ENCODE results near the gene MCM9.
"Not testable (repeated sequence)": the region's sequence is repeated elsewhere in the genome, so short reads cannot be mapped to it uniquely, and the experiment has no call there.

MCM9 gene

GRCh38 chr6:118799826-118800225 lies 135.1 kb downstream of the MCM9 start:
- no peak for DNase-seq (ENCODE audit: low spot score)

GRCh38 chr6:118796548-118796947 lies 138.4 kb downstream of the MCM9 start:
- not testable (repeated sequence) for DNase-seq (ENCODE audit: low spot score)

GRCh38 chr6:118791499-118791898 lies 143.5 kb downstream of the MCM9 start:
- DNase-seq (ENCODE audit: low spot score): no peak

GRCh38 chr6:118789954-118790353 lies 145.0 kb downstream of the MCM9 start:
- DNase-seq (ENCODE audit: low spot score): no peak

GRCh38 chr6:118789419-118789818 lies 145.5 kb downstream of the MCM9 start:
- DNase-seq (ENCODE audit: low spot score): no peak

GRCh38 chr6:118788702-118789101 lies 146.3 kb downstream of the MCM9 start:
- no peak for DNase-seq (ENCODE audit: low spot score)

- DNase-seq (ENCODE audit: low spot score): peak; percentile 12
These were observed 147.1 kb downstream of the MCM9 start for GRCh38 chr6:118787724-118788423.

GRCh38 chr6:118786596-118787453 lies 148.1 kb downstream of the MCM9 start:
- DNase-seq (ENCODE audit: low spot score): no peak

- DNase-seq (ENCODE audit: low spot score): no peak
These were observed 149.4 kb downstream of the MCM9 start for GRCh38 chr6:118785601-118786000.

GRCh38 chr6:118784641-118785164 lies 150.3 kb downstream of the MCM9 start:
- no peak for DNase-seq (ENCODE audit: low spot score)

GRCh38 chr6:118783931-118784550 lies 150.9 kb downstream of the MCM9 start:
- no peak for DNase-seq (ENCODE audit: low spot score)

- DNase-seq (ENCODE audit: low spot score): no peak
These were observed 152.3 kb downstream of the MCM9 start for GRCh38 chr6:118782651-118783050.

- no peak for DNase-seq (ENCODE audit: low spot score)
These were observed 153.1 kb downstream of the MCM9 start for GRCh38 chr6:118781897-118782296.

GRCh38 chr6:118780668-118781067 lies 154.3 kb downstream of the MCM9 start:
- no peak for DNase-seq (ENCODE audit: low spot score)

- DNase-seq (ENCODE audit: low spot score): peak; percentile 85
These were observed 158.1 kb downstream of the MCM9 start for GRCh38 chr6:118776607-118777549.

- DNase-seq (ENCODE audit: low spot score): no peak
These were observed 159.6 kb downstream of the MCM9 start for GRCh38 chr6:118775381-118775780.

GRCh38 chr6:118774581-118774980 lies 160.4 kb downstream of the MCM9 start:
- no peak for DNase-seq (ENCODE audit: low spot score)

GRCh38 chr6:118772886-118773285 lies 162.1 kb downstream of the MCM9 start:
- DNase-seq (ENCODE audit: low spot score): no peak

- DNase-seq (ENCODE audit: low spot score): no peak
These were observed 163.7 kb downstream of the MCM9 start for GRCh38 chr6:118771253-118771652.

- DNase-seq (ENCODE audit: low spot score): no peak
These were observed 164.1 kb downstream of the MCM9 start for GRCh38 chr6:118770835-118771234.

- no peak for DNase-seq (ENCODE audit: low spot score)
These were observed 164.7 kb downstream of the MCM9 start for GRCh38 chr6:118770112-118770788.
